Muscle of arm (tissue), 12 donors: ENCODE data around the gene ITGB2. TPM values are rescaled to one million over a fixed set of nuclear protein-coding genes. Genes with fewer than 3 reads are reported as not detected.

Experiments
- DNase-seq: peaks from one replicate; pipeline ENCODE4 v3.0.0-alpha.2; 2013
- polyA plus RNA-seq, 12 donors: library from polyadenylated mRNA; unstranded; fragments of 120-200 nt; gene quantifications; one replicate each; pipeline ENCODE4 v1.2.1, GENCODE V29; 2013; ENCODE audit not compliant: insufficient read length in 12 of 12

ITGB2 gene
- polyA plus RNA-seq, 12 donors = 6.6 to 27.9 (median 9.8) TPM; not detected in 1

GRCh38 chr21:44898851-44899767 is 21.6 kb downstream of the ITGB2 start:
- no peak for DNase-seq

- no peak for DNase-seq
Measured at GRCh38 chr21:44898011-44898488, 22.6 kb downstream of the ITGB2 start.

- no peak for DNase-seq
Measured at GRCh38 chr21:44897326-44898010, 23.2 kb downstream of the ITGB2 start.

GRCh38 chr21:44896561-44897286 is 24.0 kb downstream of the ITGB2 start:
- no peak for DNase-seq

- no peak for DNase-seq
Measured at GRCh38 chr21:44895859-44896258, 24.8 kb downstream of the ITGB2 start.

GRCh38 chr21:44894687-44895302 is 25.9 kb downstream of the ITGB2 start:
- DNase-seq = no peak

GRCh38 chr21:44893948-44894656 is 26.6 kb downstream of the ITGB2 start:
- DNase-seq = no peak

- no peak for DNase-seq
Measured at GRCh38 chr21:44893278-44893556, 27.5 kb downstream of the ITGB2 start.

GRCh38 chr21:44892536-44893277 is 28.0 kb downstream of the ITGB2 start:
- peak; percentile 47 for DNase-seq

- DNase-seq = no peak
Measured at GRCh38 chr21:44892095-44892494, 28.6 kb downstream of the ITGB2 start.

GRCh38 chr21:44891631-44892031 is 29.1 kb downstream of the ITGB2 start:
- DNase-seq = no peak

GRCh38 chr21:44890961-44891541 is 29.6 kb downstream of the ITGB2 start:
- no peak for DNase-seq

GRCh38 chr21:44890338-44890931 is 30.3 kb downstream of the ITGB2 start:
- DNase-seq = no peak

- DNase-seq = no peak
Measured at GRCh38 chr21:44889625-44890337, 30.9 kb downstream of the ITGB2 start.

GRCh38 chr21:44888581-44889550 is 31.8 kb downstream of the ITGB2 start:
- DNase-seq = no peak

GRCh38 chr21:44887807-44888580 is 32.7 kb downstream of the ITGB2 start:
- DNase-seq = no peak
